Heart left ventricle (tissue), 16 donors: ENCODE data around the gene YPEL3. TPM values are rescaled to one million over a fixed set of nuclear protein-coding genes. Genes with fewer than 3 reads are reported as not detected.
A peak's percentile ranks its signal among the peaks of the same experiment; 100 is the strongest.

Experiments used
- ATAC-seq, 4 donors: fragments of 200-7000 bp; cut with Tn5 transposase; one replicate each; pipeline ENCODE4 v1.9.1; 2020 to 2022; ENCODE audit warnings: moderate library complexity in 4 of 4, mild to moderate bottlenecking in 3 of 4, moderate number of reproducible peaks in 1 of 4
- DNase-seq, 5 donors: peaks; one replicate each; pipeline ENCODE4 v3.0.0-alpha.2; 2020
- H3K27ac ChIP-seq, 12 donors: fragments of 200-600 bp; sonication (generic) in 4 of 12; one replicate each; pipeline versions ENCODE4 v1.5.0 to v1.8.0; 2016 to 2022; ENCODE audit warnings: mild to moderate bottlenecking in 2 of 12
- H3K27me3 ChIP-seq, 9 donors: fragments of 200-600 bp; sonication (generic) in 2 of 9; one replicate each; pipeline versions ENCODE4 v1.5.1 to v1.8.0; 2016 to 2022; ENCODE audit warnings: mild to moderate bottlenecking in 3 of 9
- H3K36me3 ChIP-seq, 9 donors: fragments of 200-600 bp; sonication (generic) in 2 of 9; one replicate each; pipeline versions ENCODE4 v1.5.0 to v1.8.0; 2018 to 2022; ENCODE audit warnings: mild to moderate bottlenecking in 2 of 9
- H3K4me1 ChIP-seq, 12 donors: fragments of 200-600 bp; sonication (generic) in 4 of 12; one replicate each; pipeline versions ENCODE4 v1.5.0 to v1.8.0; 2016 to 2022; ENCODE audit warnings: mild to moderate bottlenecking in 3 of 12
- H3K4me3 ChIP-seq, 12 donors: fragments of 200-600 bp; sonication (generic) in 4 of 12; one replicate each; pipeline versions ENCODE4 v1.5.0 to v1.8.0; 2017 to 2022; ENCODE audit warnings: mild to moderate bottlenecking in 9 of 12, moderate library complexity in 4 of 12
- H3K9me3 ChIP-seq, 12 donors: fragments of 200-600 bp; sonication (generic) in 4 of 12; one replicate each; pipeline versions ENCODE4 v1.5.0 to v1.8.0; 2016 to 2022; ENCODE audit warnings: mild to moderate bottlenecking in 1 of 12
- CTCF ChIP-seq, 12 donors: fragments of 200-600 bp; sonication (generic) in 4 of 12; IDR thresholded peaks; one replicate each; pipeline versions ENCODE4 v1.5.0 to v1.8.0; 2018 to 2022; ENCODE audit warnings: antibody characterized with exemption in 12 of 12, mild to moderate bottlenecking in 5 of 12
- POLR2A ChIP-seq, 2 donors: fragments of 450-650 bp; IDR thresholded peaks; one replicate each; pipeline ENCODE4 v1.6.1; 2017; ENCODE audit warnings: antibody characterized with exemption in 2 of 2, mild to moderate bottlenecking in 2 of 2, moderate library complexity in 2 of 2
- WGBS, 4 donors: extraction: QIAGEN DNeasy Blood & Tissue Kit in 2 of 4; methylation state at CpG; one replicate each; pipeline versions ENCODE4 v1.1.5 to v1.1.7; 2013 to 2018; 5-methylcytosine and 5-hydroxymethylcytosine counted together
- intact Hi-C, 10 donors: fragments of 100-400 bp; cut with DNase I; formaldehyde crosslinking; loops; one replicate each; pipeline versions ENCODE4 v1.11.1 to v1.14.2; 2022
- polyA plus RNA-seq, 2 donors: library from polyadenylated mRNA; stranded (reverse); fragments of 200-250 nt; gene quantifications; one replicate each; pipeline ENCODE4 v1.2.3, GENCODE V29; 2013
- total RNA-seq, 9 donors: library from RNA; depleted of rRNA in 2 of 9; stranded (reverse); fragments of >200 nt in 2 of 9; fragmentation: NEBNext Ultra II Directional in 3 of 9; extraction: Animal tissue kit (Norgen Biotek cat#: 25700) in 3 of 9; gene quantifications; one replicate each; pipeline versions ENCODE4 v1.1.0 to v1.2.4, GENCODE V29; 2016 to 2023
- donor health status: ischemic (EF 13 %, LVEDD 7.1; RV severe dilation, severe dysfunction).
- donor health status: healthy with polysubstance abuse.
- donor health status: DM: no; HTN: yes; CAD: no.
- donor health status: DM: no; HTN: no; CAD: no.
- donor health status: ischemic (EF 25% LVEDD 6.9; RV normal size, moderate dysfunction).
- donor health status: ischemic (EF 25% LVEDD 5.7; RV mildly dilated, moderate dysfunction).
- donor health status: healthy.
- donor health status: DM: yes; HTN: yes; CAD: no.
- donor health status: ischemic (EF 35%, LVEDD 5.7; RV mildly dilated, moderate dysfunction).
- donor health status: nonischemic (EF 11% LVEDD 7.7; RV severe dilation, severe dysfunction).
- donor health status: DM: yes; HTN: yes; CAD: no.
- donor health status: PGD.
- donor health status: ischemic (EF 29% LVEDD 5.4; RV normal size, mild dysfunction).
- donor health status: nonischemic (EF 23%, LVEDD 6.1; RV moderate dilation, normal function).

Gene YPEL3
- total and polyA plus RNA-seq, 11 donors: 34.8 to 248 (median 50.3) TPM

GRCh38 chr16:30069611-30070462, 26.2 kb downstream of the YPEL3 start:
- 43 to 54% (median 52%) methylated on average over 31 of the region's 31 CpGs for WGBS, 4 donors
- ATAC-seq (peak in 1 of 4 donors; percentile 0), DNase-seq (peak in 3 of 5 donors; percentile 50 to 67 (median 61))
- Histone ChIP-seq H3K9me3 (no peaks in the 10 kb centered on the region), H3K4me3 (peak overlapping the region in 7 of 12 donors; percentile 1 to 90 (median 19)), H3K36me3 (peaks cover 0 to 74% (median 67%) of the 10 kb centered on the region in 9 donors), H3K27me3 (no peaks in the 10 kb centered on the region), H3K27ac (peak overlapping the region in 9 of 12 donors; percentile 23 to 100 (median 50)), H3K4me1 (peaks cover 0 to 52% (median 40%) of the 10 kb centered on the region in 12 donors)
- intact Hi-C loops: loop anchor here in 5 of 10 donors (5.0 to 10.0 kb wide), 5 partner anchors 55 to 455 kb away; partner anchors contain the start of genes MAPK3 (in 1 of the 5), MAZ (in 1 of the 5), ZNF768 (in 1 of the 5) and ZNF771 (in 1 of the 5)
- no peak for TF ChIP-seq POLR2A (IDR thresholded peaks at IDR 0.05)
- no peak for TF ChIP-seq CTCF (IDR thresholded peaks at IDR 0.05)

- Histone ChIP-seq H3K36me3 (peaks cover 0 to 74% (median 67%) of the 10 kb centered on the region in 9 donors), H3K4me3 (peak overlapping the region in 8 of 12 donors; percentile 1 to 98 (median 89)), H3K9me3 (no peaks in the 10 kb centered on the region), H3K27ac (peak overlapping the region in 8 of 12 donors; percentile 42 to 100 (median 99)), H3K27me3 (no peaks in the 10 kb centered on the region), H3K4me1 (peaks cover 0 to 55% (median 44%) of the 10 kb centered on the region in 12 donors)
- ATAC-seq (no peak), DNase-seq (peak in 1 of 5 donors; percentile 40)
- 53 to 70% (median 64%) methylated on average over 12 to 17 of the region's 17 CpGs for WGBS, 4 donors
- intact Hi-C loops: loop anchor here in 4 of 10 donors (5.0 to 10.0 kb wide), 4 partner anchors 56 to 456 kb away; partner anchors contain the start of genes MAPK3 (in 1 of the 4), MAZ (in 1 of the 4) and ZNF768 (in 1 of the 4)
- TF ChIP-seq CTCF (IDR thresholded peaks at IDR 0.05): peak in 8 of 12 donors; percentile 7 to 33 (median 20)
- no peak for TF ChIP-seq POLR2A (IDR thresholded peaks at IDR 0.05)
Measured at GRCh38 chr16:30068750-30069610, 27.0 kb downstream of the YPEL3 start.

GRCh38 chr16:30068333-30068732, 27.7 kb downstream of the YPEL3 start:
- intact Hi-C loops: loop anchor here in 4 of 10 donors (5.0 to 10.0 kb wide), 4 partner anchors 56 to 456 kb away; partner anchors contain the start of genes MAPK3 (in 1 of the 4), MAZ (in 1 of the 4) and ZNF768 (in 1 of the 4)
- H3K27me3 ChIP-seq: no peaks in the 10 kb centered on the region
- H3K4me1 ChIP-seq: peaks cover 0 to 61% (median 50%) of the 10 kb centered on the region in 12 donors
- no peak for DNase-seq
- H3K9me3 ChIP-seq: no peaks in the 10 kb centered on the region
- WGBS, 4 donors: 64 to 78% (median 73%) methylated on average over 9 of the region's 9 CpGs
- H3K27ac ChIP-seq: peak overlapping the region in 9 of 12 donors; percentile 12 to 100 (median 99)
- peaks cover 0 to 73% (median 66%) of the 10 kb centered on the region in 9 donors for H3K36me3 ChIP-seq
- H3K4me3 ChIP-seq: peak overlapping the region in 7 of 12 donors; percentile 84 to 98 (median 96)
- ATAC-seq: no peak
- no peak for TF ChIP-seq POLR2A (IDR thresholded peaks at IDR 0.05)

GRCh38 chr16:30067584-30067916, 28.5 kb downstream of the YPEL3 start:
- DNase-seq (no peak), ATAC-seq (no peak)
- H3K36me3 ChIP-seq: peaks cover 0 to 65% (median 58%) of the 10 kb centered on the region in 9 donors
- peak overlapping the region; percentile 84 to 99 (median 96) for H3K4me3 ChIP-seq
- H3K9me3 ChIP-seq: no peaks in the 10 kb centered on the region
- TF ChIP-seq CTCF (IDR thresholded peaks at IDR 0.05): no peak
- TF ChIP-seq POLR2A (IDR thresholded peaks at IDR 0.05): no peak
- H3K27ac ChIP-seq: peak overlapping the region in 10 of 12 donors; percentile 92 to 100 (median 99)
- intact Hi-C loops: loop anchor here in 4 of 10 donors (5.0 to 10.0 kb wide), 4 partner anchors 57 to 457 kb away; partner anchors contain the start of genes MAPK3 (in 1 of the 4), MAZ (in 1 of the 4) and ZNF768 (in 1 of the 4)
- 36 to 78% (median 51%) methylated on average over 6 of the region's 6 CpGs for WGBS, 4 donors
- no peaks in the 10 kb centered on the region for H3K27me3 ChIP-seq
- peaks cover 0 to 65% (median 54%) of the 10 kb centered on the region in 12 donors for H3K4me1 ChIP-seq
